Activated T-helper 17 cell treated with anti-CD3 and anti-CD28 coated beads, Interleukin-2, amount 50 U/mL, for 72 hours (primary cell): Measurements from ENCODE around the gene PLEKHO2. TPM values are rescaled to one million over a fixed set of nuclear protein-coding genes. Genes with fewer than 3 reads are reported as not detected.
A peak's percentile ranks its signal among the peaks of the same experiment; 100 is the strongest.

Source experiments
- ATAC-seq: fragments of 150-1000 bp; cut with Tn5 transposase; replicated peaks from 2 replicates; pipeline ENCODE4 v1.10.0; 2021; ENCODE audit warnings: mild to moderate bottlenecking, moderate library complexity
- H3K27ac Mint-ChIP-seq: one replicate; pipeline ENCODE4 v1.8.0; 2022; ENCODE audit warnings: mixed read lengths
- H3K27me3 Mint-ChIP-seq: one replicate; pipeline ENCODE4 v1.8.0; 2022; ENCODE audit warnings: mixed read lengths
- H3K36me3 Mint-ChIP-seq: one replicate; pipeline ENCODE4 v1.8.0; 2022; ENCODE audit warnings: low read depth, mild to moderate bottlenecking, mixed read lengths
- H3K4me1 Mint-ChIP-seq: one replicate; pipeline ENCODE4 v1.8.0; 2022; ENCODE audit warnings: mixed read lengths
- H3K4me3 Mint-ChIP-seq: one replicate; pipeline ENCODE4 v1.8.0; 2022; ENCODE audit warnings: mild to moderate bottlenecking, mixed read lengths
- H3K9me3 Mint-ChIP-seq: one replicate; pipeline ENCODE4 v1.8.0; 2022; ENCODE audit warnings: mixed read lengths
- total RNA-seq, 2 donors: library from RNA; stranded (reverse); gene quantifications; one replicate each; pipeline ENCODE4 v1.2.3, GENCODE V29; 2022

Gene PLEKHO2
- total RNA-seq, 2 donors from 2014 or later: 21.8 to 25.9 TPM

- Mint-ChIP-seq H3K4me3 (no peak overlapping the region), H3K36me3 (no peaks in the 10 kb centered on the region), H3K4me1 (peaks cover 1% of the 10 kb centered on the region), H3K27me3 (peaks cover under 1% of the 10 kb centered on the region), H3K27ac (peak overlapping the region; percentile 56), H3K9me3 (no peaks in the 10 kb centered on the region)
- no peak for ATAC-seq
Observed at GRCh38 chr15:64916365-64916764, 74.7 kb downstream of the PLEKHO2 start.

DNA sequence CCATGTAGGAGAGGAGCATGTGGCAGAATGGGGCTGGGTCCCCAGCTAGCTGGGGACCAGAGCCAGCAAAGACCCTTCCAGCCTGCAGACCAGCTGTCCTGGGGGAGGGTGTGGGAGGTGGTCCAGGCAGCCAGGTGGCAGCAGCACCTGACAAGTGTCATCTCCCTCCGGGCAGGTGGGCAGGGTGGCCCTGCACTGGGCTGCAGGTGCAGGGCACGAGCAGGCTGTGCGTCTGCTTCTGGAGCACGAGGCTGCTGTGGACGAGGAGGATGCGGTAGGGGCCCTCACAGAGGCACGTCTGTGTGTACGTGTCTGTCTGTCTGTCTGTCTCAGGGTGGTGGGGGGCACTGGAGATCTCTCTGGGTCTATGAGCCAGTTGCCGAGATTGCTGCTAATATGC lies 75.5 kb downstream of the PLEKHO2 start:
- Mint-ChIP-seq H3K27ac (peak overlapping the region; percentile 56), H3K4me3 (no peak overlapping the region), H3K4me1 (no peaks in the 10 kb centered on the region), H3K27me3 (no peaks in the 10 kb centered on the region), H3K9me3 (no peaks in the 10 kb centered on the region), H3K36me3 (no peaks in the 10 kb centered on the region)
- no peak for ATAC-seq

Other genes starting within 250 kb of the PLEKHO2 start
- not detected for gene RBPMS2, start 66.3 kb upstream of the PLEKHO2 start, total RNA-seq
- gene PIF1, start 16.3 kb upstream of the PLEKHO2 start, total RNA-seq: 10 to 100 TPM; 44.4 to 53.1 TPM
- gene ANKDD1A, start 70.0 kb downstream of the PLEKHO2 start, total RNA-seq: 10 to 100 TPM in 1 of 2 donors, 1 to 10 TPM in 1; 4.3 to 10.1 TPM
- gene SPG21, start 148.0 kb downstream of the PLEKHO2 start, total RNA-seq: 10 to 100 TPM; 65.1 to 87.7 TPM
- gene MTFMT, start 187.7 kb downstream of the PLEKHO2 start, total RNA-seq: 10 to 100 TPM; 11.6 to 17.1 TPM
- gene SLC51B, start 203.5 kb downstream of the PLEKHO2 start, total RNA-seq: not detected
- not detected for gene RASL12, start 226.1 kb downstream of the PLEKHO2 start, total RNA-seq
- not detected for gene KBTBD13, start 234.8 kb downstream of the PLEKHO2 start, total RNA-seq